Measurements from ENCODE around the gene BTBD6. TPM values are rescaled to one million over a fixed set of nuclear protein-coding genes. Genes with fewer than 3 reads are reported as not detected.

Gene BTBD6
- total and polyA plus RNA-seq, 9 donors, result 32.6 to 46.6 (median 37.9) TPM

DNA sequence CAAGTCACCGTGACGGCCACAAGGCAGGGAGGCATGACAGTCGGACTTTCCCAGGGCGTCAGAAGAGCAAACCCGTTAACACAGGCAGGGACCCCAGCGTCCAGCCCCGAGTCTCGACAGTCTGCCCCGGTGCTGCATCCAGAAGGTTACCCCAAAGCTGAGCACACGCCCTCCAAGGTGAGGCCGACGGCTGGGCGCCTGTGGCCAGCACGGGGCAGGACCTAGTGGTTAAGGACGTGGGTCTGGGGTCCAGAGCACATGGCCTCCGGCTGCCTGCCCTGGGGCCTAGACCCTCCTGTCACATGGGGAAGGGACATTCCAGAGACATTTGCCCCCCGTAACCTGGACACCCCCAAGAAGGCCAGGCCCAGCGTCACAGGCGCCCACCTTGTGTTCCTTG lies 29.7 kb upstream of the BTBD6 start:
- H3K27ac ChIP-seq (ENCODE audit: low read length), result no peak overlapping the region
- no peaks in the 10 kb centered on the region for H3K27me3 ChIP-seq (ENCODE audit: control insufficient read depth, insufficient read depth, low read length)
- WGBS (ENCODE audit: insufficient coverage), result 94% methylated on average over 18 of the region's 19 CpGs
- H3K4me3 ChIP-seq (ENCODE audit: low read length), result no peak overlapping the region
- DNase-seq, result no peak
- peaks cover 22% of the 10 kb centered on the region for H3K4me1 ChIP-seq (ENCODE audit: control insufficient read depth, insufficient read depth, low read length)
- peaks cover 72% of the 10 kb centered on the region for H3K36me3 ChIP-seq (ENCODE audit: control insufficient read depth, insufficient read depth, low read length)
- H3K9me3 ChIP-seq (replicated peaks; ENCODE audit: control insufficient read depth, low read depth, low read length), result no peaks in the 10 kb centered on the region

DNA sequence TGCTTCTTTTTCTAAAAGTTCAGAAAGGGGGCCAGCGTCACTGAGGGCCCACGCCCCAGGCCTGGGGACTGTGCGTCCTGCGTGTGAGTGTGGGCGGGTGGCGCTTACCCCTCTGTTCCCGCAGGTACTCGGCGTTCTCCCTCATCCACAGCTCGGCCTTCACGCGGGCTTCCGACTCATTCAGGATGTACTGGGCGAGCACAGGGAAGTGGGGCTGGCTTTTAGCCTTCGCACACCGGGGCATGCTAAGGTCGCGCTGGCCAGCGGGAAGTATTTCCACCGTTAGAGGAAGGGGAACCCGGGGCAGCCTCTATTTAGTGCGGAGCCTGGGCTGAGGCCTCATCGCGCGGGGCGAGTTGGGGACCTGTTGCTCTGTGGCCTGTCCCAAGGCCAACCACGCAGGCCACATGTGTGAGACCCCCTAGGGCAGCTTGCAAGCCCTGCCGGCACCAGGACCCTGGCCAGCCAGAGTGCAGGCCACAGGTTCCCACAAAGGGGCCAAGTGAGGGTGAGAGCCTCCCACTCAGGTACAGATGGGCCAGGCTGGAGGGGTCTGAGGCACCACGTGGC lies 29.2 kb upstream of the BTBD6 start:
- H3K9me3 ChIP-seq (replicated peaks; ENCODE audit: control insufficient read depth, low read depth, low read length), result no peaks in the 10 kb centered on the region
- H3K4me3 ChIP-seq (ENCODE audit: low read length), result no peak overlapping the region
- H3K27ac ChIP-seq (ENCODE audit: low read length), result no peak overlapping the region
- no peaks in the 10 kb centered on the region for H3K27me3 ChIP-seq (ENCODE audit: control insufficient read depth, insufficient read depth, low read length)
- H3K36me3 ChIP-seq (ENCODE audit: control insufficient read depth, insufficient read depth, low read length), result peaks cover 75% of the 10 kb centered on the region
- DNase-seq, result no peak
- WGBS (ENCODE audit: insufficient coverage), result 92% methylated on average over 29 of the region's 29 CpGs
- peaks cover 17% of the 10 kb centered on the region for H3K4me1 ChIP-seq (ENCODE audit: control insufficient read depth, insufficient read depth, low read length)

DNA sequence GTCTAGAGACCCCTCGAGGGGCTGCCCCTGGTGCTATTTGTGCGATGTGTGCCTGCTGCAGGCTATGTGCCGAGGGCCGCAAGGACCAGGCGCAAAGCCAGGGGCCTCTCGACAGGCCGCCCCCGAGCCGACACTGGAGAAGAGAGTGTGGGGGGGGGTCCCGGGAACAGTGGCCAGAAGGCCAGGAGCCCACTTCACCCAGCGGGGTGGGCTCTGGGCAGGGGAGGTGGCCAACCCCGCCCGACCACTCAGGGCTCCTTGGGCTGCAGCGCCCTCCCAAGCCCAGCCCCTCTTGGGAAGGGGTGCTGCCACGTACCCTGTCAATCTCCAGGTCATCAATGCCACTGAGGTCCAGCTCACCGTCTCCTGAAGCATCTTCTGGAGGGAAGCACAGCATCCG lies 28.6 kb upstream of the BTBD6 start:
- Histone ChIP-seq H3K9me3 (replicated peaks; ENCODE audit: control insufficient read depth, low read depth, low read length) (no peaks in the 10 kb centered on the region), H3K27ac (ENCODE audit: low read length) (no peak overlapping the region), H3K27me3 (ENCODE audit: control insufficient read depth, insufficient read depth, low read length) (no peaks in the 10 kb centered on the region), H3K4me1 (ENCODE audit: control insufficient read depth, insufficient read depth, low read length) (peaks cover 11% of the 10 kb centered on the region), H3K36me3 (ENCODE audit: control insufficient read depth, insufficient read depth, low read length) (peaks cover 79% of the 10 kb centered on the region), H3K4me3 (ENCODE audit: low read length) (no peak overlapping the region)
- WGBS (ENCODE audit: insufficient coverage), result 84% methylated on average over 17 of the region's 17 CpGs
- DNase-seq, result no peak

DNA sequence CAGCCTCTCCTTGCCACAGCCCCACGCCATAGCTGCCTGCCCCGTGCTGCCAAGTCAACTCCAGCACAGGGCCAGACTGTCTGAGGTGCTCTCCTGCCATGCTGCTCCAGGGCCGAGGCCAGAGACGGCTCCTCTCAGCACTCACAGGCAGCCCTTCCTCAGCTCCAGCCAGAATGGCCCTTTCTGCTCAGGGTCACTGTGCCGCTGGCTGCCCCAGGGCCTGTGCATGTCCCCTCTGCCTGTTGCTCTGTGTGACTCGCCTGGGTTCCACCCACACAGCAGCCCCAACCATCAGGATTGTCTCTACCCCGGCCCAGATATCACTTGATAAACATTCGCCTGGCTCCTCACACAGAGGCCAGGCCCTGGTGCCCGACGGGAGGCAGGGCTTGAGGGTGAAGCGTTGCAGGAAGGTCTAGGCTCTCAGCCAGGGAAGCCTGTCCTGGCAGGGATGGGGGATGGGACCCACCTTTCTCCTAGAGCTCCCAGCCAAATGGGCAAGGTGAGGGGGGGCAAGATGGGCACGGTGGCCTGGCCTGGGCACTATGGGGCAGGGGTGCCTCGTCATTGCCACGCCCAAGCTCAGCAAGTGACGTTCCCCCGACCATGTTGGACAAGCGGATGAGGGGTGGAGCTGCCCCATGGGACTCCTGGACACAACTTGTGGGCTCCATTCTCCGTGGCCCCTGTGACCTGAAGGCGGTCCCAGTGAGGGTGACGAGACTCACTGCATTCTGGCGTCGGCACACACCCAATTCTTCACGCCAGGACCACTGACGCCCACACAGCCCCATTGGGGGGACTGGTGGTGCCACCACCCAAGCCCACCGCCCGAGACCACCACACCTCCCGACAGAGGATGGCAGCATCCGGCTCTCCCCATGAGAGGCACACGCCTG lies 27.4 kb upstream of the BTBD6 start:
- peaks cover 90% of the 10 kb centered on the region for H3K36me3 ChIP-seq (ENCODE audit: control insufficient read depth, insufficient read depth, low read length)
- H3K27me3 ChIP-seq (ENCODE audit: control insufficient read depth, insufficient read depth, low read length), result no peaks in the 10 kb centered on the region
- H3K4me1 ChIP-seq (ENCODE audit: control insufficient read depth, insufficient read depth, low read length), result peaks cover 7% of the 10 kb centered on the region
- H3K9me3 ChIP-seq (replicated peaks; ENCODE audit: control insufficient read depth, low read depth, low read length), result no peaks in the 10 kb centered on the region
- no peak overlapping the region for H3K4me3 ChIP-seq (ENCODE audit: low read length)
- DNase-seq, result no peak
- no peak overlapping the region for H3K27ac ChIP-seq (ENCODE audit: low read length)
- WGBS (ENCODE audit: insufficient coverage), result 89% methylated on average over 27 of the region's 29 CpGs

DNA sequence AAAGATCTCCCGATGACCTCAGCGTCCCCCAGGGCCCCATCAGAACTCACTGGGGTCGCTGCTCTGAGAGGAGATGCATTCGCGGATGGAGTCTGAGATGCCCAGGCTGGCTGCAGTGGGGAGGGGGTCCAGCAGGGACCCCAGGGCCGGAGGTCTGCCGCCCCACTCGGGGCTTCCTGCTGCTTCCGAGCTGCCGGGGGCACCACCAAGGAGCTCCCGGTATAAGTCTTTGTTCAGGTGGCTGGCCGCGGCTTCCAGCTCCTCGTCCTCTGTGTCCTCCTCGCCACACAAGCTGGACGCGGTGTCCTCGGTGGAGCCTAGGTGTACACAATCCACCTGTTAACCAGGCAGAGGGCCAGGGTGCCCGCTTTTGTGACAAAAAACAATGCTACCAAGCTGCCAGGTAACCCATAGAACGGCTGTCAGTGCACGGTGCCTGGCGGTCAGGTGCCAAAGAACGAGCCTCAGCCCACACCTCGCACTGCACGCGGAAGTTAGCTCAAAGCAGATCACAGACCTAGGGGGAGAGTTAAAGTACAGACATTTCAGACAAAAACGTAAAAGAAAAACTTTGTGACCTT lies 26.6 kb upstream of the BTBD6 start:
- H3K27me3 ChIP-seq (ENCODE audit: control insufficient read depth, insufficient read depth, low read length), result no peaks in the 10 kb centered on the region
- H3K9me3 ChIP-seq (replicated peaks; ENCODE audit: control insufficient read depth, low read depth, low read length), result no peaks in the 10 kb centered on the region
- no peak overlapping the region for H3K4me3 ChIP-seq (ENCODE audit: low read length)
- H3K4me1 ChIP-seq (ENCODE audit: control insufficient read depth, insufficient read depth, low read length), result peaks cover 4% of the 10 kb centered on the region
- 89% methylated on average over 26 of the region's 27 CpGs for WGBS (ENCODE audit: insufficient coverage)
- H3K36me3 ChIP-seq (ENCODE audit: control insufficient read depth, insufficient read depth, low read length), result peaks cover 91% of the 10 kb centered on the region
- no peak for DNase-seq
- H3K27ac ChIP-seq (ENCODE audit: low read length), result no peak overlapping the region

DNA sequence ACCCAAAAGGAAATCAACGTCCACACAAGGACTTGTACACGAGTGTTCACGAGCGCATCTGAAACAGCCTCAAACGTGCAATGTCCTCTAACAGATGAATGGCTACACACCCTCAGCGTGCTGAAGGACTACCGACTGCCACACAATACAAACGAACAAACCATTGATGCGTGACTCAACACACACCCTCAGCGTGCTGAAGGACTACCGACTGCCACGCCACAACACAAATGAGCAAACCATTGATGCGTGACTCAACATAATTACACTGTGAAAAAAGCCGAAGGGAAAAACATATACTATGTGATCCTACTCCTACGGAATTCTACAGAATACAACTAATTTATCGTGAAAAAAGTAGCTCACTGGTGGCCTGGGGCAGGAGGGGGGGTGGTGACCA lies 25.1 kb upstream of the BTBD6 start:
- 87% methylated on average over 11 of the region's 16 CpGs for WGBS (ENCODE audit: insufficient coverage)
- Histone ChIP-seq H3K36me3 (ENCODE audit: control insufficient read depth, insufficient read depth, low read length) (peaks cover 80% of the 10 kb centered on the region), H3K27me3 (ENCODE audit: control insufficient read depth, insufficient read depth, low read length) (no peaks in the 10 kb centered on the region), H3K27ac (ENCODE audit: low read length) (no peak overlapping the region), H3K4me1 (ENCODE audit: control insufficient read depth, insufficient read depth, low read length) (no peaks in the 10 kb centered on the region), H3K4me3 (ENCODE audit: low read length) (no peak overlapping the region), H3K9me3 (replicated peaks; ENCODE audit: control insufficient read depth, low read depth, low read length) (no peaks in the 10 kb centered on the region)
- DNase-seq, result no peak

DNA sequence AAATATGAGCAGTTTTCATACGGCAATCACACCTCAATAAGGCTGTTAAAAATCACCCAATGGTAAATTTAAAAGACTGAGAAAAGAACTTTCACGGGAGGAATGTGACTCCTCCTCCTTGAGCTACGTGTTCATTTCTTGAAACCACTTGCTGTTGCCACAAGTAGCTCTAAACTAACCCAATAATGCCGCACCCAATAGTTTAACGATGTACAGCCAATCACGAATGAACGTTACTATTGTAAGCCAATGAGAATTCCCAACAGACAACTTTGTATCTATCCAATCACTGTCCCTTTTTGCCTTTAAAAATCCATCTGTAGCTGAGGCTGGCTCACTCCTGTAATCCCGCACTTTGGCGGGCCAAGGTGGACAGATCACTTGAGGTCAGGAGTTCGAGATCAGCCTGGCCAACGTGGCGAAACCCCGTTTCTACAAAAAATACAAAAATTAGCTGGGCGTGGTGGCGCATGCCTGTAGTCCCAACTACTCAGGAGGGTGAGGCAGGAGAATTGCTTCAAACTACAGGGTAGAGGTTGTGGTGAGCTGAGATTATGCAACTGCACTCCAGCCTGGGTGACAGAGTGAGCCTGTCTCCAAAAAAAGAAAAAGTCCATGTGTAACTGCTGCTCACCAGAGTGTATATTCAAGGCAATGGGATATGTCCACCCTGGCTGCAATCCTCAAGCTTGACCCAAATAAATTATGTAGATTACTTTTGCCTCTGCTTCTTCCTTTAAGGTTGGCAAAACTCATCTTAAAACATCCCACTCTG lies 24.4 kb upstream of the BTBD6 start:
- 96% methylated on average over 11 of the region's 15 CpGs for WGBS (ENCODE audit: insufficient coverage)
- Histone ChIP-seq H3K4me3 (ENCODE audit: low read length) (no peak overlapping the region), H3K4me1 (ENCODE audit: control insufficient read depth, insufficient read depth, low read length) (no peaks in the 10 kb centered on the region), H3K36me3 (ENCODE audit: control insufficient read depth, insufficient read depth, low read length) (peaks cover 75% of the 10 kb centered on the region), H3K27ac (ENCODE audit: low read length) (no peak overlapping the region), H3K27me3 (ENCODE audit: control insufficient read depth, insufficient read depth, low read length) (no peaks in the 10 kb centered on the region), H3K9me3 (replicated peaks; ENCODE audit: control insufficient read depth, low read depth, low read length) (no peaks in the 10 kb centered on the region)
- DNase-seq, result no peak

DNA sequence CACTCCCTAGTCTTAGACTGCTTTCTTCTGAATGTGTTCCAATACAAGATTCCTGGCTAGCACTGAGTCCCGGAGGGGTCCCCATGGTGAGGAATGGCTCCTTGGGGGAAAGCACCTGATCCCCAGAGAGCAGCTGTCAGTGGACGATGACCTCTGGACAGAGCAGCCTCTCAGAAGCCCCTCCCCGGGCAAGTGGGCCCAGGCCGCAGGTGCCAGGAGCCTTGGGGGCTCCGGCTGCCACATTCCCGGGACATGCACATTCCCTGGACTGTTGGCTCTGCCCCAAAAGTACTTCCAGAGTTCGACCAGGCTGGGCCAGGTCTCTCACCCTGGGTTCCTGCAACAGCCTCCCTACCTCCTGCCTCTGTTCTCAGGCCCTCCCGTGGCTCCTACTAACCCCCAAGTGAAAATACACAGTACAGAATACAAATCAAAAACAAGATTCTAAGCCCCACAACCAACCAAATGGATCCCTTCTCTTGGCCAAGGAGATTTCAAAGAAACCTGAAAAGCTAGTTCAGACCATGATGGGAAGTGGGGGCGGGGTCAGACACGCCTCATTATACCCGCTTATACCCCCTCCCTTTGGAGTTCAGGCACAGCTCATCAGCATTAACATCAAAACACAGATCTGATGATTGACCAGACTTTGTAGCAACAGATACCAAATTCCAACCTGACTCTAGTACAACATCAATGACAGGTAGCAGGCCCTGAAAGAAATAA lies 23.3 kb upstream of the BTBD6 start:
- Histone ChIP-seq H3K27ac (ENCODE audit: low read length) (no peak overlapping the region), H3K4me3 (ENCODE audit: low read length) (no peak overlapping the region), H3K9me3 (replicated peaks; ENCODE audit: control insufficient read depth, low read depth, low read length) (no peaks in the 10 kb centered on the region), H3K36me3 (ENCODE audit: control insufficient read depth, insufficient read depth, low read length) (peaks cover 65% of the 10 kb centered on the region), H3K4me1 (ENCODE audit: control insufficient read depth, insufficient read depth, low read length) (no peaks in the 10 kb centered on the region), H3K27me3 (ENCODE audit: control insufficient read depth, insufficient read depth, low read length) (no peaks in the 10 kb centered on the region)
- no peak for DNase-seq
- WGBS (ENCODE audit: insufficient coverage), result 83% methylated on average over 8 of the region's 11 CpGs

DNA sequence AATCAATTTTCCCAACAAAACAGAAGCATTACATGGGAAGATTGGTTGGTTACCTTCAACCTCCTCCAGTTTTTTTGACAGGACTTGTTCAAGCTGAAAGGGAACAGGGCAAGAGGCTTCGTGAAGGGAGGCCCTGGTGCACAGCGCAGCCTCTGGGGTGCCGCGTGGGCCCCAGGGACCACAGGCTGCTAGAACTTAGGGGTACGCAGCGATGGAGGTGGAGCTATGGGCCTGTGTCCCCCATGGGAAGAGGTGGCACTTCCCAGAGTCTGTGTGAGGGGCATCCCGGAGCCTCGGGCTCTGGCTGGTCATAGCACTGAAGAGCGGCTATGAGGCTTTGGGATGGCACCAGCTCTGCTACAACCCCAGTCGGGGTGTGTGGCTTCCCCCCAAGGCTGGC lies 22.1 kb upstream of the BTBD6 start:
- Histone ChIP-seq H3K4me3 (ENCODE audit: low read length) (no peak overlapping the region), H3K9me3 (replicated peaks; ENCODE audit: control insufficient read depth, low read depth, low read length) (no peaks in the 10 kb centered on the region), H3K27ac (ENCODE audit: low read length) (no peak overlapping the region), H3K27me3 (ENCODE audit: control insufficient read depth, insufficient read depth, low read length) (no peaks in the 10 kb centered on the region), H3K36me3 (ENCODE audit: control insufficient read depth, insufficient read depth, low read length) (peaks cover 53% of the 10 kb centered on the region), H3K4me1 (ENCODE audit: control insufficient read depth, insufficient read depth, low read length) (no peaks in the 10 kb centered on the region)
- 94% methylated on average over 10 of the region's 10 CpGs for WGBS (ENCODE audit: insufficient coverage)
- no peak for DNase-seq
